K562 (cell line): ENCODE data around the gene ZC3H18. TPM values are rescaled to one million over a fixed set of nuclear protein-coding genes. Genes with fewer than 3 reads are reported as not detected.

Experiments used
- ATAC-seq: fragments of 200-7000 bp; cut with Tn5 transposase; 3 replicates; pipeline ENCODE4 v1.9.1; 2020; ENCODE audit warnings: moderate library complexity
- BruUV-seq: library from RNA; stranded (reverse); fragments of 400-500 nt; replicated peaks from 2 replicates; lab custom pipeline; 2021; lab: Mats Ljungman, UMichigan
- CTCF ChIA-PET: fragments of 300-600 bp; formaldehyde crosslinking; extraction: SDS; loops from one replicate; lab custom pipeline; 2021; ENCODE audit warnings: low intra/inter-chr PET ratio; lab: Yijun Ruan, JAX
- POLR2A ChIA-PET: fragments of 300-600, 350-650 bp; sonication (Branson Sonifier 250); formaldehyde crosslinking; extraction: SDS; loops from one replicate; lab custom pipeline; 2021; ENCODE audit warnings: antibody characterized with exemption, inconsistent platforms; lab: Yijun Ruan, JAX
- DNase-seq, 4 experiments: peaks; one replicate each; pipeline versions ENCODE4 v3.0.0 to v3.0.0-alpha.2; 2011 to 2018; ENCODE audit warnings: low spot score in 3 of 4, mixed read lengths in 3 of 4; ENCODE audit errors: extremely low read depth in 1 of 4
- FAIRE-seq: peaks from 2 replicates; lab custom pipeline; 2011; peaks lifted over from hg19 to GRCh38; lab: Jason Lieb, UNC
- H2AFZ ChIP-seq: 2 replicates; pipeline ENCODE4 v1.6.0; 2011; ENCODE audit warnings: low read depth, low read length, control low read depth, inconsistent platforms
- H3K27ac ChIP-seq: fragments of 200-600 bp; 3 replicates; pipeline ENCODE4 v1.8.0; 2011; ENCODE audit warnings: low read depth, mild to moderate bottlenecking, control low read depth, inconsistent platforms, low read length, moderate library complexity, mixed read lengths; ENCODE audit errors: extremely low read depth
- H3K27me3 ChIP-seq, 2 experiments: fragments of 300-600 bp in 1 of 2; 2 replicates in 1 of 2; 3 replicates in 1 of 2; pipeline versions ENCODE4 v1.6.0 to v1.8.0; 2011; ENCODE audit warnings: inconsistent platforms in 2 of 2, low read length in 2 of 2, mild to moderate bottlenecking in 1 of 2, mixed read lengths in 1 of 2, moderate library complexity in 1 of 2; ENCODE audit not compliant: control insufficient read depth in 2 of 2, insufficient read depth in 2 of 2
- H3K36me3 ChIP-seq: fragments of 300-600 bp; 3 replicates; pipeline ENCODE4 v1.8.0; 2011; ENCODE audit warnings: mild to moderate bottlenecking, low read length, inconsistent platforms; ENCODE audit not compliant: control insufficient read depth, insufficient read depth
- H3K4me1 ChIP-seq, 2 experiments: fragments of 200-600 bp in 1 of 2; replicated peaks in 1 of 2; 2 replicates in 1 of 2; 3 replicates in 1 of 2; pipeline versions ENCODE4 v1.5.1 to v1.8.0; 2011; ENCODE audit warnings: inconsistent platforms in 2 of 2, low read length in 2 of 2, mild to moderate bottlenecking in 1 of 2, mixed read lengths in 1 of 2, moderate library complexity in 1 of 2; ENCODE audit not compliant: control insufficient read depth in 2 of 2, insufficient read depth in 2 of 2
- H3K4me2 ChIP-seq: 2 replicates; pipeline ENCODE4 v1.6.1; 2011; ENCODE audit warnings: low read length, control low read depth, inconsistent platforms, mixed read lengths; ENCODE audit not compliant: insufficient read depth
- H3K4me3 ChIP-seq: fragments of 200-600 bp; sonication (generic), shearing (Covaris generic); 2 replicates; pipeline ENCODE4 v1.5.1; 2016; ENCODE audit warnings: control low read depth, inconsistent platforms
- H3K79me2 ChIP-seq: fragments of 200-600 bp; 3 replicates; pipeline ENCODE4 v1.8.0; 2011; ENCODE audit warnings: low read length, inconsistent platforms; ENCODE audit not compliant: control insufficient read depth, insufficient read depth
- H3K9ac ChIP-seq, 2 experiments: 2 replicates each; pipeline versions ENCODE4 v1.6.0 to v1.6.1; 2011; ENCODE audit warnings: low read depth in 2 of 2, low read length in 2 of 2, control low read depth in 1 of 2, inconsistent platforms in 1 of 2, mild to moderate bottlenecking in 1 of 2, mixed read lengths in 1 of 2; ENCODE audit not compliant: insufficient read depth in 1 of 2
- H3K9me1 ChIP-seq: one replicate; pipeline ENCODE4 v1.6.0; 2011; ENCODE audit warnings: inconsistent platforms, mild to moderate bottlenecking, low read length, moderate library complexity; ENCODE audit not compliant: control insufficient read depth, insufficient read depth
- H3K9me3 ChIP-seq: replicated peaks from 2 replicates; pipeline ENCODE4 v1.5.1; 2011; ENCODE audit warnings: low read depth, low read length, inconsistent platforms; ENCODE audit not compliant: control insufficient read depth, insufficient read depth
- H4K20me1 ChIP-seq: replicated peaks from 2 replicates; pipeline ENCODE4 v1.6.1; 2011; ENCODE audit warnings: low read length, inconsistent platforms, mixed read lengths; ENCODE audit not compliant: control insufficient read depth, insufficient read depth
- CHAMP1 ChIP-seq: fragments of 450-650 bp; IDR thresholded peaks from 2 replicates; pipeline ENCODE4 v1.6.1; 2016; ENCODE audit warnings: mild to moderate bottlenecking
- GTF3C2 ChIP-seq: IDR thresholded peaks from 3 replicates; pipeline ENCODE4 v1.6.1; 2011; ENCODE audit warnings: borderline replicate concordance, mild to moderate bottlenecking, moderate library complexity; ENCODE audit not compliant: insufficient read length; ENCODE audit errors: extremely low read depth
- NFIC ChIP-seq: fragments of 450-650 bp; IDR thresholded peaks from 2 replicates; pipeline ENCODE4 v1.6.1; 2017; ENCODE audit warnings: mild to moderate bottlenecking, inconsistent platforms
- NFYB ChIP-seq: IDR thresholded peaks from 2 replicates; pipeline ENCODE4 v1.6.1; 2011; ENCODE audit warnings: mild to moderate bottlenecking, moderate library complexity; ENCODE audit not compliant: insufficient read length; ENCODE audit errors: extremely low read depth
- NR3C1 ChIP-seq: sonication (generic); formaldehyde crosslinking; IDR thresholded peaks from 2 replicates; pipeline ENCODE4 v1.8.1; 2022; ENCODE audit warnings: missing genetic modification reagents
- SMARCA4 ChIP-seq: fragments of 450-650 bp; IDR thresholded peaks from 2 replicates; pipeline ENCODE4 v1.6.1; 2016
- SREBF1 ChIP-seq: fragments of 150-350 bp; IDR thresholded peaks from 2 replicates; pipeline ENCODE4 v1.6.1; 2014; ENCODE audit warnings: antibody characterized with exemption, low read depth, low read length, borderline replicate concordance
- TEAD4 ChIP-seq, 2 experiments: sonication (generic) in 1 of 2; formaldehyde crosslinking in 1 of 2; IDR thresholded peaks; 2 replicates each; pipeline versions ENCODE4 v1.6.1 to v1.8.0; 2012 to 2022; ENCODE audit warnings: borderline replicate concordance in 1 of 2, inconsistent platforms in 1 of 2, low read length in 1 of 2, mild to moderate bottlenecking in 1 of 2, missing genetic modification reagents in 1 of 2
- USF1 ChIP-seq: sonication (generic); formaldehyde crosslinking; IDR thresholded peaks from 2 replicates; pipeline ENCODE4 v1.9.0; 2022; ENCODE audit warnings: mild to moderate bottlenecking, missing genetic modification reagents
- ZC3H4 ChIP-seq: sonication (generic); formaldehyde crosslinking; IDR thresholded peaks from 2 replicates; pipeline ENCODE4 v1.9.0; 2021; ENCODE audit warnings: missing genetic modification reagents, borderline replicate concordance
- ZNF143 ChIP-seq: sonication (generic); formaldehyde crosslinking; IDR thresholded peaks from 2 replicates; pipeline ENCODE4 v1.9.0; 2022; ENCODE audit warnings: mild to moderate bottlenecking, missing genetic modification reagents
- WGBS: fragments of 100-300 bp; shearing (Covaris generic); methylation state at CpG from one replicate; pipeline ENCODE4 v1.1.6; 2016; ENCODE audit warnings: low coverage, mixed read lengths; ENCODE audit not compliant: insufficient coverage; ENCODE audit errors: missing lambda C conversion rate; 5-methylcytosine and 5-hydroxymethylcytosine counted together
- in situ Hi-C: fragments of 300-500 bp; cut with MboI; formaldehyde crosslinking; loops from 4 replicates; pipeline ENCODE4 v1.15.0; 2018; ENCODE audit warnings: inconsistent platforms, mixed read lengths
- intact Hi-C: fragments of 100-400 bp; cut with micrococcal nuclease; formaldehyde crosslinking; loops from 2 replicates; pipeline ENCODE4 v1.14.2; 2022
- polyA plus RNA-seq, 8 experiments: library from polyadenylated mRNA; depleted of rRNA in 4 of 8; stranded (reverse) in 5 of 8; unstranded in 3 of 8; fragments of >200 nt; fragmentation: Nextera tagmentation in 2 of 8; fragmentation: Illumina TruSeq in 1 of 8; extraction: Ambion mirVana in 2 of 8; extraction: Trizol in 1 of 8; gene quantifications; 2 replicates each; pipeline versions ENCODE4 v1.2.1 to v1.2.3, GENCODE V29; 2011 to 2014; ENCODE audit warnings: inconsistent platforms in 1 of 8, missing spikeins in 1 of 8
- total RNA-seq, 7 experiments: library from RNA; depleted of rRNA in 6 of 7; stranded (reverse); fragments of >200 nt in 6 of 7; fragmentation: Illumina TruSeq in 2 of 7; extraction: Trizol in 2 of 7; gene quantifications; 2 replicates each; pipeline versions ENCODE4 v1.2.1 to v1.2.3, GENCODE V29; 2011 to 2021; ENCODE audit warnings: low replicate concordance in 1 of 7

ZC3H18 gene
- total and polyA plus RNA-seq, 9 of the 15 experiments (the other 6 are each of a cell fraction or from before 2014, with no cell fraction given) = 1.7 to 88.7 (median 26.9) TPM

- TF ChIP-seq CHAMP1 = no peak
These were observed 77.2 kb downstream of the ZC3H18 start (continued) for GRCh38 chr16:88647178-88648070.

GRCh38 chr16:88649195-88649923 lies 79.2 kb downstream of the ZC3H18 start:
- ChIA-PET POLR2A (interaction anchor here (0.6 to 2.7 kb wide), 6 partner anchors 10 to 119 kb away, joined by 3 to 13 read pairs (median 4); partner anchors contain the start of gene MVD), CTCF (no interaction called here)
- Histone ChIP-seq H3K9me3 (no peaks in the 10 kb centered on the region), H3K27me3 (no peaks in the 10 kb centered on the region), H3K4me3 (peak overlapping the region; percentile 84), H3K27ac (no peak overlapping the region; the same call in 2 of the 3 replicates), H3K4me1 (peaks cover 11 to 88% of the 10 kb centered on the region in 2 experiments; a peak in 4 of 5 replicates), H2AFZ (no peak overlapping the region), H3K36me3 (peaks cover 55% of the 10 kb centered on the region; the same call in 2 of the 3 replicates), H3K79me2 (peaks cover 33% of the 10 kb centered on the region), H3K9ac (peak overlapping the region in 1 of 2 experiments; percentile 97; a peak in 3 of 4 replicates), H4K20me1 (peaks cover 3% of the 10 kb centered on the region; the same call in 1 of the 2 replicates), H3K9me1 (no peaks in the 10 kb centered on the region), H3K4me2 (peak overlapping the region; percentile 92; the same call in 1 of the 2 replicates)
- DNase-seq = no peak
- in situ Hi-C loops = no loop called here
- 84% methylated on average over 19 of the region's 20 CpGs for WGBS
- no TSS peak for BruUV-seq
- FAIRE-seq = peak; percentile 61
- intact Hi-C loops = no loop called here
- no peak for ATAC-seq
- peak; percentile 78 for TF ChIP-seq NFIC
- no peak for TF ChIP-seq ZC3H4
- no peak for TF ChIP-seq SMARCA4
- TF ChIP-seq ZNF143 (CRISPR knock-in tag) = no peak
- TF ChIP-seq GTF3C2 = no peak
- TF ChIP-seq TEAD4 (IDR thresholded peaks at IDR 0.05; ENCODE audit: low read length) = no peak
- 0 out of 2 replicates have a peak, but pooled peaks have one; percentile 46 for TF ChIP-seq TEAD4 (CRISPR knock-in tag; IDR thresholded peaks at IDR 0.05; ENCODE audit: borderline replicate concordance)
- no peak; the same call in 1 of the 2 replicates for TF ChIP-seq NR3C1
- no peak for TF ChIP-seq NFYB
- no peak for TF ChIP-seq SREBF1
- no peak for TF ChIP-seq USF1 (CRISPR knock-in tag)
